Urothelium cell line (cell line): Measurements from ENCODE around the gene KRT72.

Experiments
- DNase-seq: peaks from one replicate; pipeline ENCODE4 v3.0.0; 2011; ENCODE audit warnings: low spot score, mixed read lengths
- FAIRE-seq: peaks from 2 replicates; lab custom pipeline; 2011; peaks lifted over from hg19 to GRCh38; lab: Jason Lieb, UNC

Gene KRT72

DNA sequence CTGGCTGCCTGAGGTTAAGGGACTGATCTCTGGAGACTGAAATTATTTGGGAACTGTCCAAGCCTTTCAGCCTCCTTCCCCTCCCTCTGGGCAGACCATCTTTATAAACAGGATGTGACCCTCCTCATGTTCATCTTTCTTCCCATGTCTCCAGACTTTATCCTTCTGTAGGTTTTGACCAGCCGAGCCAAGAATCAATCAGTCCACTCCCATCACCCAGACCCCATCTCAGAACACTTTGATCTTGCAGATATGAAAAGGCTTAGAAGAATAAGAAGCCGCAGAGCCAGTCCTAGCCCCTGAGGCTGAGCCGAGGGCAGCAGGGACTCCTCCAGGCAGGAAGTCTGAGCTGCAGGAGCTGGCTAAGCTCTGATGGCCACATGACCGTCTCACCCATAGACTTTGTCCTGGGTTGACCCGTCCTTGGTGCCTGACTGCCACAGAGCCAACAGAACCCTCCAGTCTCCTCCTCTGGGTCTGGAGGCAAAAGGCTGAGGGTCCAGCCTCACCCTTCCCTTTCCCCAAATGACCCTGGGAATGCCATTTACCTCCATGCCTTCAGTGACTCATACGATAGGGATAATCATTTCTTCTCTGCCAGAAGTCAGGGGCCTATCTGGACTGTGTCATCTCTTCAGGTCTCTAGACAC, 49.9 kb downstream of the KRT72 start:
- no peak for FAIRE-seq

DNA sequence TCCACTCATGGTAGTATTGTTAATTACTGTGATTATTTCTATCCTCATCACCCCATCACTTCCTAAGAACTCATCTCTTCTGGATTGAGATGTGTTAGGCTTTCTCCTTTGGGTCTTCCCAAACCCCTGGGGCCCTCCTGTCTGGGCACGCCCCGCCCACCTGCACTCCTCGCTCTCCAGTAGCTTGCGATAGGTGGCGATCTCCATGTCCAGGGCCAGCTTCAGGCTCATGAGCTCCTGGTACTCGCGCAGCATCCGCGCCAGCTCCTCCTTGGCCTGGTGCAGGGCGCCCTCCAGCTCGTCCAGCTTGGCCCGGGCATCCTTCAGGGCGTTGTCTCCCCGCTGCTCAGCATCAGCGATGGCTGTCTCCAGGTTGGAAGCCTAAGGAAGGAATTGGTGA, 55.1 kb downstream of the KRT72 start:
- no peak for DNase-seq
- no peak for FAIRE-seq

More for the DNA sequence above, 49.9 kb downstream of the KRT72 start:
- DNase-seq: peak; percentile 27

DNA sequence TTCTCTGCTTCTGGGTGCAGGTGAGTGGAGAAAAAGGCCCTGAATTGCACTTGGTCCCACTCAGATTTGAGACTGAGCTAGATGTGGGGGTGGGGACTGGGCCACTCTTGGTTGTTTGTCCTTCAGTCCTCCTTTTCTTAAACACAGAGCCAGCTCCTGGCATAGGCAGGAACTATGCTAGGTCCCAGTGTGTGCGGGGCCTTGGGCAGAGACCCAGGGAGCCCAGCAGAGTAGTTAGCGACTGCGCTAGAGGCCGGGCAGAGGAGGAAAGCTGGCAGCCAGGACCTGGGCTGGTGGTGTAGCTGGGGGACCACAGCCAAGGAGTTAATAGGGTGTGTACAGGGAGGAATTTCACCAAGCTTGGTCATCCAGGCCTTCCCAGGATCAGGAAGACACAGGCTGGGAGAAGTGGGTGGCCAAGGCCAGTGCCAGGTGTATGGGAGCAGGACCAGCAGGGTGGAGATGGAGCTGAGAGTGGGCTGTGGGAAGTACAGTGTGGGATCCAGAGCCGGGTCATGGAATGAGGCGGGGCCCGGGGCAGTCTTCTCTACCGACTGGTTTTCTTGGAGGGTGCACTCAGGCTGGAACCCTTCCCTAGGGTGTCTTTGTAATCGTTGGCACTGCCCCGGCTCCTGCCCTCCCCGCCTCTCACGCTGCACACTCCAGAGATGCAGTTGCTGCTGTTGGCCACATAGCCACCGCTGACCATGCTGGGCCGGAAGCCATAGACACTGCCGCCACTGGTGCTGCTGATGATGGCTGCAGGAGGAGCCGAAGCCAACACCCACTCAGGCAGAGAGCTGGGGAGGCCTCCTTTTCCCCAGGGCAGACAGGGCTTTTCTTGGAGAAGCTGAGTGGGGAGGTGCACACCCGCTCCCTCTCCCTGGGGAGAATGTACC, 57.0 kb downstream of the KRT72 start:
- no peak for FAIRE-seq
- DNase-seq: no peak

DNA sequence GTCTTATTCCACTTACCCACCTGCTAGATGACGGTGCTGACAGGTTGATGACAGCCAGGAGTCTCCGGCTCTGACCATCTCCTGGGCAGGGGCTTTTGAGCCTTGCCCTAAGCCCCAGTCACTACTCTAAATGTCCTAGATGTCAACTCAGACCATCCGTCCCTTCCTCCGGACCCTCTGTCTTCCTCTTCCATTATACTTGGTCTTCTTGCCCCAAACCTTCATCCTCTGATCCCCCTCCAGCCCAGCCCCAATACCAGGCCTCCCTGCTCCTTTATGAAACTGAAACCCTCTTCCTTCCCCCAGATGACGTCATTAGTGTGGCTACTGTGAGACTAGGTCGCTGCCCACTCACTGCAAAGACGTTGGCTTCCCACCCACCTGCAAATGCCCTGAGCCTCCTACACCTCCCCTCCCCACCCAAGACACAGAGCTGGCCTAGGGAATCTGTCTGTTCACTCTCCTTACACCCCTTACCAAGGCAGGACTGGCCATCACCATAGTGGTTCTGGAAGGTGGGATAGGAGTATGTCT, 58.4 kb downstream of the KRT72 start:
- FAIRE-seq (no peak), DNase-seq (no peak)

DNA sequence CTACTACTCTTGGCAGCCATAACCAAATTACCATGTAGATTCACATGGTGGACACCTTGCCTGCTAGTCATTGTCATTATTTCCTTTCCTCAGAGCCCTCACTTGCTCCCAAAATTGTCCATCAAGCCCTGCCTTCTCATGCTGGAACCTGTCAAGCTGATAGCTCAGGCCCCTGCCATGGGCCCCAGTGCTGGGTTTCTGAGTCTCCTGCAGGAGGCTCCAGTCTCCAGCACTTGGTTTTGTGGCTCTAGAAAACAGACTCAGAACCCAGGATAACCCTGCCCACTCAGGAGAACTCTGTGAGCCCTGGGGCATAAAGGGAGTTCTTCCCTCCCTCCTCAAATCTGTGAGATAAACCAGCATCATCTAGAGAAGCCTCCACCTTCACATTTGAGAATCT, 59.1 kb downstream of the KRT72 start:
- no peak for DNase-seq
- FAIRE-seq: no peak

DNA sequence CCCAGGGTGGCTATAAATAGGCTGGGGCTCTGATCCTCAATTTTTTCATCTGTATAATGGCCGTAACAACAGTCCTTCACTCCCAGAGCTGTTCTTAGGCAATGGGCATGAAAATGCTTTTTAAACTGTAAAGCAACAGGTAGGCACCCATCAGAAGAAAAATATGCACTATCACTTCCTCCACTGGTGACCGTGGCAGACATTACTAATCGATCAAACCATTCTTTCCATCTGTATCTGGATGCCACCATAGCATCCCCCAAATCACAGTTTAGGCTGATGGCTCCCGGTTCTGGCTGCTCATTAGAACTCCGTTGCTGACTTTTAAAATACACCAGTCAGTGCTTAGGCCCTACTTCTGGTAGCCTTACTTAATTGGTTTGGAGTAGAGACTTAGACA, 59.6 kb downstream of the KRT72 start:
- DNase-seq: no peak
- FAIRE-seq: peak; percentile 37

DNA sequence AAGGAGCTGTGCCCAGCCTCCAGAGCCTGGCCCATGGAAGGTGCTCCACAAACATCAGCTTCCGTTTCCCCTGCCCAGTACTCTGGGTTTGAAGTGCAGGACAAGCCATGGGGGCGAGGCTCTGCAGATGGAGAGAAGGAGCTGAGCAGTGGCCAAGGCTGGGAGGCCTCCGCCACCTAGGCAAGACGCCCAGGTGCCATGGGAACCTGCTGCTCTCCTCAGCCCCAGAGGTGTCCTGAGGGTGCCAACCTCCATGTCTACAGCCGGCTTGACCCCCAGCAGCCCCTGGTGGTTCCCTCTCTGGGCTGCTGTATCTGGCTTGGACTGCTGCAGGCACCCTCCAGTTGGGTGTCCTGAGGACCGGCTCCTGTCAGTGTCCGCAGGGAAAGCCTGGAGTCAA, 60.7 kb downstream of the KRT72 start:
- no peak for DNase-seq
- FAIRE-seq: no peak

DNA sequence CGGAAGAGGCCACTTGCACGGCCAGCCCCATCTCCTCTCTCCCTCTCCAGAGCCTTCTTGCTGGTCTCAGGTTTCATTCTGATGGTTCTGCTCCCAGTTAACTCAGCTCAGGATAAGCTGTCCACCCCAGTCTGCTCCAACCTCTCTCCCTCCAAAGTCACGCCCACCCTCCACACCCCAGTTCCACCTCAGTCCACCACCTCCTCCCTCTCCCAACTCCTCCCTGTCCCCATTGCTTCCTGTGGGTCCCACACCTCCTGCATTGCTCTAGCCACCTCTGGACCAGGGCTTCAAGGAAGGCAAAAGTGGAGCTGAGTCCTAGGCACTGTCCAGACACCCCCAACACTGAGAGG, 61.5 kb downstream of the KRT72 start:
- DNase-seq: no peak
- no peak for FAIRE-seq

DNA sequence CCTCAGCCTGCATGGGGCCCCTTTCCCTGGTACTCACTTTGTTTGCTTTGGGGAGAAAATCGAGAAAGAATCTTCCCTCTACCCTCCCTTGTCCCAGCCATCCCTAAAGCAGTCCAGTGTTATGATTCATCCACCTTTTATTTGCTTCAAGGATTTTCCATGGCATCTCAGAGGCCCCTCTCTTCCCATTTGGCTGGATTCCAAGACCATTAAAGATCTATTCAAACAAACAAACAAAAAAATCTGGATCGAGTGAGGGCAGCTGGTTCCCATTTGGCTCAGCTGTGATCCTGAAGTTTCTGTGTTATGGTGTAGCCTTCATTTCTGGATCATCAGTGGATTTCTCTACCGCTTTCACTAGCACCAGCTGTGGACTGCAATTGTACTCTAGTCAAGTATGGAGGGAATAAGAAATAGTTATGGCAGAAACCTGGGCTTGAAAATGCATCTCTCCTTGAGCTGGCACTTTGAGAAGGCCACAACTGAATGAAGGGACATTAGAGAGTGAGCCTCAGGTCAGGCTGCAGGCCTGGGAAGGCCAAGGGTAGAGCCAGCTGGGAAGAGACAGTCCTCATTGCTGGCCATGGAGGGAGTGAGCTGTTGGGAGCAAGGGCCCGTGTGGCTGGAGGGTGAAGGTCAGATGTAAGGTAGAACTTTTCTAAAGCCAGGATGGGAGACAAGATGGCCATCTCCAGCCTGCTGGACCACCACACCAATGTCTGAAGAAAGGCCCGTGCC, 62.0 kb downstream of the KRT72 start:
- DNase-seq (peak; percentile 86), FAIRE-seq (peak; percentile 46)

DNA sequence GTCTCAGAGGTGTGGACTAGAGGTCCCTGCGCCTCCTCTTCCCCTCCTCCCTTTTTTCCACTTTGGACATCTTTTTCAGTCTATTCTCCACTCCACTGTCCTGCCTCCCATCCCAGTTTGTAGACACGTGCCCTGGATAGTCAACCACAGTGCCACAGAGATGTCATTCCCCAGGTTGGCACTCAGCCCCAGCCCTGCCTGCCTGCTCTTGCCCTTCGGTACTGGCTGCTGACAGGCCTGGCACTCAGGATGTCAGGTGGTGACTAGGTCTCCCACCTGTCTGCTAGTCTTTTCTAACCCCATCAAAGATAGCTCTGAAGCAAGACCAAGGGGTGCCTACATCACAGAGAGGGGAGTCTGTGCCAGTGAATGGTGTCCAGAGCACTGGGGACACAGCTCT, 64.2 kb downstream of the KRT72 start:
- DNase-seq: no peak
- no peak for FAIRE-seq
